H1 (cell line): ENCODE measurements around the gene AP1G2. TPM values are rescaled to one million over a fixed set of nuclear protein-coding genes. Genes with fewer than 3 reads are reported as not detected.
A peak's percentile ranks its signal among the peaks of the same experiment; 100 is the strongest.

Experiments
- CTCF ChIA-PET: fragments of 300-600 bp; sonication (Branson Sonifier 250); formaldehyde crosslinking; loops from one replicate; lab custom pipeline; 2021; ENCODE audit not compliant: partially characterized antibody; lab: Charles Lee
- POLR2A ChIA-PET: fragments of 300-600 bp; sonication (Branson Sonifier 250); formaldehyde crosslinking; loops from one replicate; lab custom pipeline; 2021; ENCODE audit warnings: inconsistent platforms; ENCODE audit not compliant: partially characterized antibody; lab: Charles Lee
- DNase-seq, 2 experiments: peaks; one replicate each; pipeline versions ENCODE4 v3.0.0 to v3.0.0-alpha.2; 2010 to 2022; ENCODE audit warnings: low spot score in 2 of 2, low read depth in 1 of 2, mixed read lengths in 1 of 2
- FAIRE-seq: peaks from 2 replicates; lab custom pipeline; 2011; peaks lifted over from hg19 to GRCh38; lab: Jason Lieb, UNC
- H2AFZ ChIP-seq: 2 replicates; pipeline ENCODE4 v1.8.1; 2012; ENCODE audit warnings: low read length, inconsistent platforms
- H2AK5ac ChIP-seq: 2 replicates; pipeline ENCODE4 v1.6.1; 2013; ENCODE audit warnings: low read depth, low read length
- H2BK120ac ChIP-seq: replicated peaks from 2 replicates; pipeline ENCODE3; 2013; ENCODE audit warnings: low read depth, low read length, inconsistent platforms
- H2BK12ac ChIP-seq: 2 replicates; pipeline ENCODE4 v1.6.1; 2013; ENCODE audit warnings: low read depth, low read length
- H2BK15ac ChIP-seq: 2 replicates; pipeline ENCODE4 v1.6.1; 2013; ENCODE audit warnings: low read length
- H2BK20ac ChIP-seq: 2 replicates; pipeline ENCODE4 v1.6.1; 2013; ENCODE audit warnings: low read length
- H2BK5ac ChIP-seq: 2 replicates; pipeline ENCODE4 v1.6.1; 2013; ENCODE audit warnings: low read depth, low read length
- H3K14ac ChIP-seq: 2 replicates; pipeline ENCODE4 v1.6.1; 2013; ENCODE audit warnings: inconsistent platforms; ENCODE audit not compliant: insufficient read length
- H3K18ac ChIP-seq: 2 replicates; pipeline ENCODE4 v1.6.1; 2013; ENCODE audit warnings: low read length; ENCODE audit errors: extremely low read depth
- H3K23ac ChIP-seq: 2 replicates; pipeline ENCODE4 v1.6.1; 2013; ENCODE audit warnings: inconsistent platforms; ENCODE audit not compliant: insufficient read length
- H3K23me2 ChIP-seq: 2 replicates; pipeline ENCODE4 v1.6.1; 2013; ENCODE audit warnings: low read depth, low read length
- H3K27ac ChIP-seq: 2 replicates; pipeline ENCODE4 v1.6.1; 2011; ENCODE audit warnings: low read depth, low read length, inconsistent platforms
- H3K27me3 ChIP-seq, 4 experiments: replicated peaks in 1 of 4; 1 replicate in 1 of 4; 2 replicates in 3 of 4; pipeline versions ENCODE4 v1.6.1 to v1.8.1; 2011 to 2013; ENCODE audit warnings: low read length in 3 of 4, mild to moderate bottlenecking in 3 of 4, inconsistent platforms in 2 of 4, mixed read lengths in 2 of 4, moderate library complexity in 1 of 4; ENCODE audit not compliant: control insufficient read depth in 3 of 4, insufficient read depth in 3 of 4; ENCODE audit errors: extremely low read depth in 1 of 4
- H3K36me3 ChIP-seq, 4 experiments: 2 replicates each; pipeline versions ENCODE4 v1.6.1 to v1.8.1; 2011 to 2013; ENCODE audit warnings: mild to moderate bottlenecking in 4 of 4, low read length in 3 of 4, moderate library complexity in 2 of 4, control low read depth in 1 of 4, inconsistent platforms in 1 of 4; ENCODE audit not compliant: insufficient read depth in 4 of 4, control insufficient read depth in 2 of 4
- H3K4ac ChIP-seq: replicated peaks from 2 replicates; pipeline ENCODE3; 2013; ENCODE audit warnings: low read length, low read depth, mixed read lengths, inconsistent platforms; ENCODE audit not compliant: insufficient read length
- H3K4me1 ChIP-seq, 4 experiments: replicated peaks in 1 of 4; 1 replicate in 1 of 4; 2 replicates in 3 of 4; pipeline versions ENCODE4 v1.6.1 to v1.8.1; 2011 to 2013; ENCODE audit warnings: low read length in 3 of 4, inconsistent platforms in 2 of 4, mixed read lengths in 1 of 4; ENCODE audit not compliant: insufficient read depth in 4 of 4, control insufficient read depth in 3 of 4
- H3K4me2 ChIP-seq, 2 experiments: 2 replicates each; pipeline versions ENCODE4 v1.6.1 to v1.8.1; 2011 to 2013; ENCODE audit warnings: low read depth in 2 of 2, low read length in 2 of 2, control low read depth in 1 of 2, inconsistent platforms in 1 of 2, mild to moderate bottlenecking in 1 of 2; ENCODE audit not compliant: insufficient read depth in 1 of 2
- H3K4me3 ChIP-seq, 4 experiments: fragments of 200-600, 300-600 bp in 1 of 4; sonication (generic), shearing (Covaris generic), sonication (Bioruptor Twin) in 1 of 4; 2 replicates each; pipeline versions ENCODE4 v1.5.1 to v1.8.1; 2011 to 2016; ENCODE audit warnings: low read length in 4 of 4, low read depth in 3 of 4, control low read depth in 2 of 4, inconsistent platforms in 2 of 4, mild to moderate bottlenecking in 2 of 4, mixed read lengths in 1 of 4, moderate library complexity in 1 of 4; ENCODE audit not compliant: insufficient read depth in 2 of 4; ENCODE audit errors: extremely low read depth in 1 of 4
- H3K56ac ChIP-seq: replicated peaks from 2 replicates; pipeline ENCODE3; 2013; ENCODE audit warnings: low read depth, mild to moderate bottlenecking, mixed read lengths, low read length, inconsistent platforms; ENCODE audit not compliant: insufficient read length
- H3K79me1 ChIP-seq: 2 replicates; pipeline ENCODE4 v1.6.1; 2013; ENCODE audit warnings: low read depth, low read length, control low read depth
- H3K79me2 ChIP-seq, 2 experiments: 2 replicates each; pipeline versions ENCODE4 v1.6.1 to v1.8.1; 2012 to 2013; ENCODE audit warnings: low read length in 2 of 2, mild to moderate bottlenecking in 2 of 2, inconsistent platforms in 1 of 2; ENCODE audit not compliant: insufficient read depth in 2 of 2, control insufficient read depth in 1 of 2
- H3K9ac ChIP-seq, 4 experiments: replicated peaks in 1 of 4; 1 replicate in 1 of 4; 2 replicates in 3 of 4; pipeline versions ENCODE4 v1.6.1 to v1.8.1; 2011 to 2013; ENCODE audit warnings: low read depth in 3 of 4, low read length in 3 of 4, control low read depth in 2 of 4, mild to moderate bottlenecking in 2 of 4, moderate library complexity in 2 of 4, inconsistent platforms in 1 of 4; ENCODE audit errors: extremely low read depth in 1 of 4
- H3K9me3 ChIP-seq, 2 experiments: 2 replicates each; pipeline versions ENCODE4 v1.6.1 to v1.8.1; 2012 to 2013; ENCODE audit warnings: mild to moderate bottlenecking in 2 of 2, moderate library complexity in 2 of 2, control low read depth in 1 of 2, inconsistent platforms in 1 of 2, low read depth in 1 of 2, low read length in 1 of 2, mixed read lengths in 1 of 2; ENCODE audit not compliant: insufficient read depth in 2 of 2
- H4K20me1 ChIP-seq, 2 experiments: replicated peaks in 1 of 2; 2 replicates each; pipeline versions ENCODE3 to v1.8.1; 2011 to 2013; ENCODE audit warnings: inconsistent platforms in 2 of 2, low read length in 2 of 2, mild to moderate bottlenecking in 1 of 2; ENCODE audit not compliant: insufficient read depth in 2 of 2, control insufficient read depth in 1 of 2
- H4K5ac ChIP-seq: 2 replicates; pipeline ENCODE4 v1.6.1; 2013; ENCODE audit warnings: low read length, low read depth, mixed read lengths, inconsistent platforms; ENCODE audit not compliant: insufficient read length
- H4K8ac ChIP-seq: 2 replicates; pipeline ENCODE4 v1.8.0; 2013; ENCODE audit warnings: mild to moderate bottlenecking, moderate library complexity, low read length, inconsistent platforms; ENCODE audit not compliant: insufficient read depth; ENCODE audit errors: extremely low read depth
- H4K91ac ChIP-seq: replicated peaks from 2 replicates; pipeline ENCODE3; 2013; ENCODE audit warnings: low read length, mixed read lengths, inconsistent platforms; ENCODE audit not compliant: insufficient read length
- ATF3 ChIP-seq: IDR thresholded peaks from 2 replicates; pipeline ENCODE4 v1.6.1; 2011; ENCODE audit warnings: low read depth, mild to moderate bottlenecking, low read length; ENCODE audit not compliant: insufficient read depth
- EGR1 ChIP-seq: IDR thresholded peaks from 2 replicates; pipeline ENCODE4 v1.6.1; 2011; ENCODE audit warnings: low read depth, low read length, borderline replicate concordance
- KDM5A ChIP-seq: fragments of 200-600 bp; IDR thresholded peaks from 2 replicates; pipeline ENCODE4 v1.7.1; 2012; ENCODE audit warnings: mild to moderate bottlenecking, low read length, inconsistent platforms, mixed read lengths
- MAFK ChIP-seq: IDR thresholded peaks from 2 replicates; pipeline ENCODE4 v1.6.1; 2012; ENCODE audit warnings: low read depth, mild to moderate bottlenecking, improper control_type of control experiment, low read length
- NANOG ChIP-seq: IDR thresholded peaks from 2 replicates; pipeline ENCODE4 v1.6.1; 2011; ENCODE audit warnings: low read length, low read depth, mild to moderate bottlenecking, inconsistent platforms; ENCODE audit not compliant: insufficient read depth, poor library complexity, severe bottlenecking
- POLR2A ChIP-seq, 2 experiments: IDR thresholded peaks; 1 replicate in 1 of 2; 2 replicates in 1 of 2; pipeline ENCODE4 v1.6.1; 2011; ENCODE audit warnings: low read depth in 2 of 2, low read length in 2 of 2, mild to moderate bottlenecking in 2 of 2; ENCODE audit errors: control extremely low read depth in 1 of 2
- SP2 ChIP-seq: IDR thresholded peaks from 2 replicates; pipeline ENCODE4 v1.6.1; 2012; ENCODE audit warnings: mild to moderate bottlenecking, low read length, inconsistent platforms
- SRF ChIP-seq: IDR thresholded peaks from 2 replicates; pipeline ENCODE4 v1.6.1; 2011; ENCODE audit warnings: mild to moderate bottlenecking, low read depth, low read length, moderate library complexity
- SUZ12 ChIP-seq: fragments of 200-600 bp; sonication (generic); IDR thresholded peaks from 2 replicates; pipeline ENCODE4 v1.6.1; 2012; ENCODE audit warnings: mild to moderate bottlenecking, inconsistent platforms, low read length, moderate library complexity, mixed read lengths
- TBP ChIP-seq: IDR thresholded peaks from 2 replicates; pipeline ENCODE4 v1.6.1; 2011; ENCODE audit warnings: low read depth, low read length, improper control_type of control experiment
- TEAD4 ChIP-seq: IDR thresholded peaks from 2 replicates; pipeline ENCODE4 v1.6.1; 2012; ENCODE audit warnings: low read depth, low read length, inconsistent platforms, mixed read lengths
- WGBS, 2 experiments: shearing (Covaris generic) in 1 of 2; methylation state at CpG; one replicate each; pipeline versions ENCODE4 v1.1.6 to v1.1.7; 2013 to 2015; ENCODE audit warnings: low lambda C conversion rate in 2 of 2, mixed read lengths in 2 of 2, inconsistent platforms in 1 of 2, low coverage in 1 of 2, missing lambda C conversion rate in 1 of 2; ENCODE audit not compliant: insufficient replicate concordance in 2 of 2, insufficient coverage in 1 of 2, insufficient read length in 1 of 2; ENCODE audit errors: extremely low coverage in 1 of 2, missing lambda C conversion rate in 1 of 2; 5-methylcytosine and 5-hydroxymethylcytosine counted together
- polyA plus RNA-seq, 7 experiments: library from polyadenylated mRNA; depleted of rRNA in 3 of 7; stranded (reverse) in 5 of 7; unstranded in 2 of 7; fragments of >200 nt in 5 of 7; fragments of 200-250 nt in 2 of 7; gene quantifications; 1 replicate in 5 of 7; 2 replicates in 1 of 7; 4 replicates in 1 of 7; pipeline versions ENCODE4 v1.2.1 to v1.2.3, GENCODE V29; 2011 to 2013; ENCODE audit warnings: missing spikeins in 2 of 7, mixed read lengths in 2 of 7
- total RNA-seq: library from RNA; stranded (reverse); fragmentation: NEBNext Ultra II Directional; extraction: Animal tissue kit (Norgen Biotek cat#: 25700); gene quantifications from 2 replicates; pipeline ENCODE4 v1.2.1, GENCODE V29; 2021

Gene AP1G2
- total and polyA plus RNA-seq, 2 of the 8 experiments (the other 6 are each of a cell fraction or from before 2014, with no cell fraction given): 70.9 to 134 TPM

- H3K36me3 ChIP-seq: peaks cover 4 to 25% (median 10%) of the 10 kb centered on the region in 4 experiments; a peak in 4 of 8 replicates
- peak overlapping the region; percentile 99 for H3K27ac ChIP-seq
- H2BK20ac ChIP-seq: peak overlapping the region; percentile 98
- POLR2A ChIA-PET: interaction anchor here (0.8 to 52.7 kb wide), 15 partner anchors 9 to 608 kb away, joined by 3 to 1523 read pairs (median 6); partner anchors contain the start of genes AP1G2, JPH4, NGDN and PABPN1
- H2BK12ac ChIP-seq: peak overlapping the region; percentile 100
- peaks cover 7 to 19% (median 13%) of the 10 kb centered on the region in 4 experiments; a peak in 6 of 7 replicates for H3K4me1 ChIP-seq
- H2BK5ac ChIP-seq: peak overlapping the region; percentile 100
- peak overlapping the region; percentile 82; the same call in 1 of the 2 replicates for H4K8ac ChIP-seq
- H4K20me1 ChIP-seq: no peaks in the 10 kb centered on the region
- peak overlapping the region; percentile 63 to 80 (median 72) for H3K4me3 ChIP-seq
- peak overlapping the region; percentile 100 for H4K91ac ChIP-seq
- H2BK15ac ChIP-seq: peak overlapping the region; percentile 94; the same call in 1 of the 2 replicates
- peak overlapping the region; percentile 100 for H3K18ac ChIP-seq
- H3K4me2 ChIP-seq: peak overlapping the region; percentile 96 to 99
- no peak overlapping the region for H3K14ac ChIP-seq
- peak overlapping the region; percentile 97 for H3K56ac ChIP-seq
- no peaks in the 10 kb centered on the region for H3K27me3 ChIP-seq
- 3% methylated on average over 13 of the region's 13 CpGs; no CpG with 5 or more reads in 1 of the 2 experiments for WGBS, 2 experiments
- H3K79me2 ChIP-seq: peaks cover 3 to 20% of the 10 kb centered on the region in 2 experiments; a peak in 2 of 4 replicates
- CTCF ChIA-PET: interaction anchor here (0.5 to 70.5 kb wide), 11 partner anchors 10 to 1384 kb away, joined by 3 to 2092 read pairs (median 4); partner anchors contain the start of genes AP1G2, NGDN, THTPA and ZFHX2
- DNase-seq (peak; percentile 77 to 88), FAIRE-seq (peak; percentile 99)
- H3K9ac ChIP-seq: peak overlapping the region; percentile 75 to 94 (median 90)
- no peaks in the 10 kb centered on the region for H3K9me3 ChIP-seq
- H2AK5ac ChIP-seq: peak overlapping the region; percentile 100
- H3K79me1 ChIP-seq: peaks cover 4% of the 10 kb centered on the region
- H3K23ac ChIP-seq: no peak overlapping the region
- peaks cover 17% of the 10 kb centered on the region for H3K23me2 ChIP-seq
- peak overlapping the region; percentile 95 for H3K4ac ChIP-seq
- H4K5ac ChIP-seq: peak overlapping the region; percentile 88
- peak overlapping the region; percentile 98 for H2BK120ac ChIP-seq
- no peak overlapping the region for H2AFZ ChIP-seq
- TF ChIP-seq ATF3 (no peak), EGR1 (peak; percentile 25; the same call in 1 of the 2 replicates), SP2 (no peak), NANOG (peak; percentile 77), POLR2A (IDR thresholded peaks at IDR 0.05; ENCODE audit: control extremely low read depth in 1 of 2, low read depth in 2 of 2, low read length in 2 of 2) (peak; percentile 82 to 94), TBP (peak; percentile 76), TEAD4 (peak; percentile 58), KDM5A (no peak), MAFK (peak; percentile 63), SUZ12 (no peak), SRF (no peak)
These were observed 30.1 kb downstream of the AP1G2 start for GRCh38 chr14:23537351-23538049.
